Right lobe of liver (tissue), 6 donors: Measurements from ENCODE around the gene CAB39L. TPM values are rescaled to one million over a fixed set of nuclear protein-coding genes. Genes with fewer than 3 reads are reported as not detected.
A peak's percentile ranks its signal among the peaks of the same experiment; 100 is the strongest.

Experiments used
- ATAC-seq, 4 donors: fragments of 200-7000 bp; cut with Tn5 transposase; one replicate each; pipeline ENCODE4 v1.9.1; 2020; ENCODE audit warnings: mild to moderate bottlenecking in 4 of 4, moderate library complexity in 4 of 4
- DNase-seq, 3 donors: peaks; one replicate each; pipeline ENCODE4 v3.0.0-alpha.2; 2020
- H3K27ac ChIP-seq, 3 donors: fragments of 200-600 bp; one replicate each; pipeline ENCODE4 v1.8.0; 2022
- H3K27me3 ChIP-seq, 2 donors: fragments of 200-600 bp; one replicate each; pipeline ENCODE4 v1.8.0; 2022
- H3K36me3 ChIP-seq, 4 donors: fragments of 200-600 bp; sonication (generic) in 1 of 4; one replicate each; pipeline versions ENCODE4 v1.5.1 to v1.8.0; 2017 to 2022; ENCODE audit warnings: control low read depth in 1 of 4
- H3K4me1 ChIP-seq, 4 donors: fragments of 200-600 bp; sonication (generic) in 1 of 4; one replicate each; pipeline versions ENCODE4 v1.5.1 to v1.8.0; 2017 to 2022; ENCODE audit warnings: control low read depth in 1 of 4
- H3K4me3 ChIP-seq, 3 donors: fragments of 200-600 bp; one replicate each; pipeline ENCODE4 v1.8.0; 2022
- H3K9me3 ChIP-seq, 4 donors: fragments of 200-600 bp; sonication (generic) in 1 of 4; one replicate each; pipeline versions ENCODE4 v1.5.1 to v1.8.0; 2017 to 2022; ENCODE audit warnings: control low read depth in 1 of 4
- POLR2A ChIP-seq: fragments of 450-650 bp; IDR thresholded peaks from one replicate; pipeline ENCODE4 v1.6.1; 2017; ENCODE audit warnings: antibody characterized with exemption, mild to moderate bottlenecking
- WGBS: methylation state at CpG from one replicate; pipeline ENCODE4 v1.1.6; 2018; ENCODE audit warnings: low coverage, low lambda C conversion rate; ENCODE audit not compliant: insufficient coverage; ENCODE audit errors: missing lambda C conversion rate; 5-methylcytosine and 5-hydroxymethylcytosine counted together
- intact Hi-C, 2 donors: fragments of 100-400 bp; cut with DNase I; formaldehyde crosslinking; loops; one replicate each; pipeline versions ENCODE4 v1.11.2 to v1.14.1; 2022
- total RNA-seq, 6 experiments: library from RNA; depleted of rRNA in 2 of 6; stranded (reverse); fragments of >200 nt in 2 of 6; fragmentation: NEBNext Ultra II Directional in 3 of 6; extraction: Animal tissue kit (Norgen Biotek cat#: 25700) in 3 of 6; gene quantifications; one replicate each; pipeline versions ENCODE4 v1.1.0 to v1.2.4, GENCODE V29; 2016 to 2023
- TF ChIP-seq, protein P1 (sequence below), 4 donors: fragments of 200-600 bp in 3 of 4; fragments of 450-650 bp in 1 of 4; IDR thresholded peaks; one replicate each; pipeline versions ENCODE4 v1.5.1 to v1.8.0; 2016 to 2022; ENCODE audit warnings: antibody characterized with exemption in 4 of 4, mild to moderate bottlenecking in 2 of 4
- donor health status: DM: no; HTN: yes; CAD: no.
- donor health status: DM: no; HTN: no; CAD: no.
- donor health status: DM: no; HTN: no; CAD: no.
- donor health status: DM: no; HTN: yes; CAD: no.
- donor health status: DM: no; HTN: yes; CAD: no.

The CAB39L gene
- total RNA-seq, 6 experiments from 2014 or later: 1.9 to 4.1 (median 2.8) TPM

DNA sequence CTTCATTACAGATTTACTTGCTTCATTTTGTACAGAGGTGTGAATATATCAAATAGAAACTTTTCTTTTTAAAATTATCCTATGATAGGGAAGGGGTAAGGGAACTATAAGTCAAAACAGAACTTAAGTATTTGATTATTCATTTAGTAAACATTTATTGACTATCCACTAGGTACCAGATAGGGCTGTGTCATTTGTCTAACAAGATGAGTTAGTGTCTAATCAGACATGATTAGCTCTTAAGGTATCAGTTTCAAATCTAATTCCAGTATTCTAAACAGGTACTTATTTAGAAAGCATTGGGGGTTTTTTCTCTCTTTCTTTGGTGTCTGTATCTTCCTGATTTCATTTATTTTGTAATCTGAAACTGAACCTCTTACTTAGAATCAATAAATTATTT is 164.0 kb downstream of the CAB39L start:
- H3K4me1 ChIP-seq: peaks cover 0 to 10% (median 0%) of the 10 kb centered on the region in 4 donors
- TF ChIP-seq POLR2A: no peak
- TF ChIP-seq, protein P1, sequence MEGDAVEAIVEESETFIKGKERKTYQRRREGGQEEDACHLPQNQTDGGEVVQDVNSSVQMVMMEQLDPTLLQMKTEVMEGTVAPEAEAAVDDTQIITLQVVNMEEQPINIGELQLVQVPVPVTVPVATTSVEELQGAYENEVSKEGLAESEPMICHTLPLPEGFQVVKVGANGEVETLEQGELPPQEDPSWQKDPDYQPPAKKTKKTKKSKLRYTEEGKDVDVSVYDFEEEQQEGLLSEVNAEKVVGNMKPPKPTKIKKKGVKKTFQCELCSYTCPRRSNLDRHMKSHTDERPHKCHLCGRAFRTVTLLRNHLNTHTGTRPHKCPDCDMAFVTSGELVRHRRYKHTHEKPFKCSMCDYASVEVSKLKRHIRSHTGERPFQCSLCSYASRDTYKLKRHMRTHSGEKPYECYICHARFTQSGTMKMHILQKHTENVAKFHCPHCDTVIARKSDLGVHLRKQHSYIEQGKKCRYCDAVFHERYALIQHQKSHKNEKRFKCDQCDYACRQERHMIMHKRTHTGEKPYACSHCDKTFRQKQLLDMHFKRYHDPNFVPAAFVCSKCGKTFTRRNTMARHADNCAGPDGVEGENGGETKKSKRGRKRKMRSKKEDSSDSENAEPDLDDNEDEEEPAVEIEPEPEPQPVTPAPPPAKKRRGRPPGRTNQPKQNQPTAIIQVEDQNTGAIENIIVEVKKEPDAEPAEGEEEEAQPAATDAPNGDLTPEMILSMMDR (IDR thresholded peaks at IDR 0.05): no peak
- ATAC-seq (no peak), DNase-seq (no peak)
- H3K27me3 ChIP-seq: no peaks in the 10 kb centered on the region
- no peak overlapping the region for H3K27ac ChIP-seq
- intact Hi-C loops: no loop called here
- no peaks in the 10 kb centered on the region for H3K9me3 ChIP-seq
- no peak overlapping the region for H3K4me3 ChIP-seq
- H3K36me3 ChIP-seq: peaks cover 0 to 4% (median 0%) of the 10 kb centered on the region in 4 donors

DNA sequence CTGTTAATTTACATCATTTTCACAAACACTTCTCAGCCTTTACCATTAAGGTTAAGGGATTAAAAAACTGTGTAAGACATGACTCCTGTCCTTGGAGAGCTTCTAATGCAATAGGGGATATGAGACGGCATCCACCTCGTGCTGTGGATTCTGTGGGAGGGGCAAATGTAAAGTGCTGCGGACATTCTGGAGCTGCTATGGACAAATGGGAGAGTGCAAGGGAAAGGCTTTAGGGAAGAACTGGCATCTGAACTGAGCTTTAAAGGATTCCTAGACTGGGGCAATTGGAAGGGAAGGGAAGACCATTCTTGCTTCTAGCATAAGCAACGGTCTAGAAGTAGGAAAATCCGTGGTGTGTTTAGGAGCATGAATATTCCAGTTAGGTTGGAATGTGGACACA is 164.8 kb downstream of the CAB39L start:
- Histone ChIP-seq H3K4me1 (peaks cover 0 to 11% (median 0%) of the 10 kb centered on the region in 4 donors), H3K9me3 (no peaks in the 10 kb centered on the region), H3K27ac (no peak overlapping the region), H3K27me3 (no peaks in the 10 kb centered on the region), H3K4me3 (no peak overlapping the region), H3K36me3 (peaks cover 0 to 4% (median 0%) of the 10 kb centered on the region in 4 donors)
- no peak for DNase-seq
- no peak for ATAC-seq
- intact Hi-C loops: no loop called here
- TF ChIP-seq POLR2A: no peak
- TF ChIP-seq, protein P1 (IDR thresholded peaks at IDR 0.05): no peak
- WGBS: 80% methylated on average over 5 of the region's 5 CpGs

DNA sequence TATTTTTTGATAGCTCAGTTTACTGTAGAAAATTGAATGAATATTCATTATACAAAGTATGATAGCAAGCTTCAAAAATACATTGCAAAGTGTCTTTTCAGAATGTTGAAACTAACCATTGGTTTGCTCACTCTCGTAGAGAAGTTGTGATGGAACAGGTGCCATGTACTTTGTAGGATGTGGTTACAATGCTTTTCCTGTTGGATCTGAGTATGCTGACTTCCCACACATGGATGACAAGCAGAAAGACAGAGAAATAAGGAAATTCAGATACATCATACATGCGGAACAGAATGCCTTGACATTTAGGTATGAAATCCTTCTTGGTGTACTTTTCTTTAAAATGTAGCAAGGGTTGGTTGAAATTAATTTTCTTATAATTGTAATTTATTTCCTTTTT is 165.7 kb downstream of the CAB39L start:
- ATAC-seq (no peak), DNase-seq (no peak)
- intact Hi-C loops: no loop called here
- 74% methylated on average over 2 of the region's 2 CpGs for WGBS
- Histone ChIP-seq H3K36me3 (peaks cover 0 to 4% (median 0%) of the 10 kb centered on the region in 4 donors), H3K27me3 (no peaks in the 10 kb centered on the region), H3K4me3 (no peak overlapping the region), H3K4me1 (peaks cover 0 to 16% (median 0%) of the 10 kb centered on the region in 4 donors), H3K27ac (no peak overlapping the region), H3K9me3 (no peaks in the 10 kb centered on the region)
- TF ChIP-seq POLR2A: no peak
- TF ChIP-seq, protein P1 (IDR thresholded peaks at IDR 0.05): no peak

DNA sequence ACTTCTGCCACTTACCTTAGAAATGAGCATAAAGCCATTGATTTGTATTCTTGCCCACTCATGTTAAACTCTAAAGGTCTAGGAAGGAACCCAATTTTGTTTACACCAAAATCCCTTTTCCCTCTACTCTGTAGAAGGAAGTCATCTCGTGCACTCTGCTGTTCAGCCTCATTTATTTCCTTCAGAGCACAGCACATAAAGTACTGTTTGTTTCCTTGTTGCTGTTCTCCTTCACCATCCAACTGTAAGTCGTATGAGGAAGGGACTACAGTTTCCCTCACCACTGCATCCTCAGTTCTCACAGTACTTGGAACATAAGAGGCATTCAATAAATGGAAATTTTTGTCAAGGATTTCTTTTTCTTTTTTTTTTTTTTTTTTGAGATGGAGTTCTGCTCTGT is 171.6 kb downstream of the CAB39L start:
- Histone ChIP-seq H3K27me3 (no peaks in the 10 kb centered on the region), H3K9me3 (no peaks in the 10 kb centered on the region), H3K4me1 (peaks cover 0 to 7% (median 0%) of the 10 kb centered on the region in 4 donors), H3K27ac (no peak overlapping the region), H3K36me3 (peaks cover 0 to 12% (median 0%) of the 10 kb centered on the region in 4 donors), H3K4me3 (no peak overlapping the region)
- WGBS: 42% methylated on average over 2 of the region's 2 CpGs
- ATAC-seq (peak; percentile 33 to 85 (median 39)), DNase-seq (no peak)
- no peak for TF ChIP-seq POLR2A
- TF ChIP-seq, protein P1 (IDR thresholded peaks at IDR 0.05): no peak
- intact Hi-C loops: no loop called here

DNA sequence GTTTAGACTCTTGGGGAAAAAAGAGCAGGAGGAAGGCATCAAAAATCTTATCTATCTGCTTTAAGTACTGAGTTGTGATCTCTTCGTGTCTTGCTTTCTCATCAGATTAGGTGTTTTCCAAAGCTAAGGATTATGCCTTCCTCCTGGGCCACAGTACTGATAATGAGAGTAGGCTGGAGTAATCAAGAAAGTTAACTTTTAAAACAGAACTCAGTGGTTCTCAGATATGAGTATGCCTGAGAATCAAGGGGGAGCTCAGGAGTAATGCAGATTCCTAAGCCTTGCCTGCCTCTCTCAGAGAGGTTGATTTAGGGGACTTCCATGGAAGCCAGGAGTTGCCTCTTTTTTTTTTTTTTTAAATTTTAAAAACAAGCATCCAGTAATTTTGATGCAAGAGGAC is 172.6 kb downstream of the CAB39L start:
- Histone ChIP-seq H3K27ac (no peak overlapping the region), H3K36me3 (peaks cover 0 to 12% (median 0%) of the 10 kb centered on the region in 4 donors)
- WGBS: 90% methylated on average over 1 of the region's 1 CpG

More for the DNA sequence above, 172.6 kb downstream of the CAB39L start:
- ATAC-seq: no peak
- Histone ChIP-seq H3K4me1 (peaks cover 0 to 7% (median 0%) of the 10 kb centered on the region in 4 donors), H3K27me3 (no peaks in the 10 kb centered on the region), H3K9me3 (no peaks in the 10 kb centered on the region), H3K4me3 (no peak overlapping the region)
- no peak for DNase-seq
- intact Hi-C loops: no loop called here
- no peak for TF ChIP-seq POLR2A
- TF ChIP-seq, protein P1 (IDR thresholded peaks at IDR 0.05): no peak
